ENCODE results near the gene C19orf47.

DNA sequence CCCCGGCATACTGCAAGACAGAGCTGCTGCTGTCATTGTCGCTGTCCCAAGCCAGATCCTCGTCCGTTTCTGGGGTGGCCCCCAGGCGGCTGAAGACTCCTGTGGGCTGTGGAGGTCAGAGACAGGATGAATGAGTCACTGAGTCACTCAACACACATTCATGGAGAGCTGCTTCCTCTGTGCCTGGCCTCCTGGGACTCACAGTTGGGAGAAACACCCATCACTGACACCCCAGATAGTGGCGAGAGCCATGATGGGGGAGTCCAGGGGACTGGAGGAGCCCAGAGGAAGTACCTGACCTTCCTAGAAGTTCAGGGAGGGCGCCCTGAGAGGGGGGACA is 26.0 kb downstream of the C19orf47 start:
- TF ChIP-seq, protein P1, sequence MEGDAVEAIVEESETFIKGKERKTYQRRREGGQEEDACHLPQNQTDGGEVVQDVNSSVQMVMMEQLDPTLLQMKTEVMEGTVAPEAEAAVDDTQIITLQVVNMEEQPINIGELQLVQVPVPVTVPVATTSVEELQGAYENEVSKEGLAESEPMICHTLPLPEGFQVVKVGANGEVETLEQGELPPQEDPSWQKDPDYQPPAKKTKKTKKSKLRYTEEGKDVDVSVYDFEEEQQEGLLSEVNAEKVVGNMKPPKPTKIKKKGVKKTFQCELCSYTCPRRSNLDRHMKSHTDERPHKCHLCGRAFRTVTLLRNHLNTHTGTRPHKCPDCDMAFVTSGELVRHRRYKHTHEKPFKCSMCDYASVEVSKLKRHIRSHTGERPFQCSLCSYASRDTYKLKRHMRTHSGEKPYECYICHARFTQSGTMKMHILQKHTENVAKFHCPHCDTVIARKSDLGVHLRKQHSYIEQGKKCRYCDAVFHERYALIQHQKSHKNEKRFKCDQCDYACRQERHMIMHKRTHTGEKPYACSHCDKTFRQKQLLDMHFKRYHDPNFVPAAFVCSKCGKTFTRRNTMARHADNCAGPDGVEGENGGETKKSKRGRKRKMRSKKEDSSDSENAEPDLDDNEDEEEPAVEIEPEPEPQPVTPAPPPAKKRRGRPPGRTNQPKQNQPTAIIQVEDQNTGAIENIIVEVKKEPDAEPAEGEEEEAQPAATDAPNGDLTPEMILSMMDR (IDR thresholded peaks at IDR 0.05): no peak
- TF ChIP-seq POLR2AphosphoS5 (IDR thresholded peaks at IDR 0.05) (no peak), POLR2A (IDR thresholded peaks at IDR 0.05) (no peak), EP300 (IDR thresholded peaks at IDR 0.05) (no peak)
